SK-N-SH treated with all-trans-retinoic acid at 6 μM for 48 hours (cell line): Measurements from ENCODE around the gene ANGPT4.

ENCODE experiments used
- BACH2 ChIP-seq: fragments of 250-450 bp; sonication (Bioruptor Pico); IDR thresholded peaks from 2 replicates; pipeline ENCODE4 v1.9.0; 2021; ENCODE audit warnings: mild to moderate bottlenecking, borderline replicate concordance
- ESRRG ChIP-seq: fragments of 250-450 bp; sonication (Bioruptor Pico); IDR thresholded peaks from 2 replicates; pipeline ENCODE4 v1.6.1; 2021; ENCODE audit warnings: mild to moderate bottlenecking
- PATZ1 ChIP-seq: fragments of 250-450 bp; sonication (Bioruptor Pico); IDR thresholded peaks from 2 replicates; pipeline ENCODE4 v1.8.0; 2020; ENCODE audit warnings: mild to moderate bottlenecking, moderate library complexity, borderline replicate concordance
- SNAI2 ChIP-seq: fragments of 250-450 bp; sonication (Bioruptor Pico); IDR thresholded peaks from 2 replicates; pipeline ENCODE4 v1.5.0; 2020; ENCODE audit warnings: mild to moderate bottlenecking, moderate library complexity
- ZNF565 ChIP-seq: fragments of 450-650 bp; formaldehyde crosslinking; conservative IDR thresholded peaks from 2 replicates; pipeline ENCODE4 v1.5.0; 2020; ENCODE audit warnings: low read depth, mild to moderate bottlenecking, moderate library complexity

DNA sequence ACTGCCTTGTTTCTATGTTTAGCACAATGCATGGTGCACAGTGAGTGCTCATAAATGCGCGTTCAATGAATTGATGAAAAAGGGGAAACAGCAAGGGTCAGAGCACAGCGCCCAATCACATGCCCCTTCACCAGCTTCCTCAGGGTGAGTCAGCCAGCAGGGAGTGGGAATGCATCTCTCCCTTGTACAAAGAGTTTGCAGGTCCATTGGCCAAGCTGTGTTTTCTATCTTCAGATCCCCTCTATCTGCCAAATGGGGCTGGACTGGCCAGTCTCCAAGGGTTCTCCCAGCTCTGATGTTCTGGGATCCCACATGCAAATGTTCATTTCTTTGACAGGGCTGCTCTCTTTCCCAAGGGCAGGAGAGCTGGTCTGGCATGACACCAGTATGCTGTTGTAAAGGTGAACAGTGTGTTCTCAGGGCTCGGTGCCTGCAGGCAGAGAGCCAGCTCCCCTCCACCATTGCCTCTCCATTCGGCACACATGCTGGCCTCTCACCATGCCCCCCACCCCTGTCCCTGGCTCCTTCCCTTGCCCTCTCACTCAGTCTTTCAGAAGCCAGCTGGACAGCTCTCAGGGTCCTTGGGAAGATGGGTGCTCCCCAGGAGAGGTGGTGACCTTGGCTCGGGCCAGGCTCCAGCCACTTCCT lies 25.0 kb downstream of the ANGPT4 start:
- TF ChIP-seq PATZ1 (CRISPR knock-in tag) (no peak), ESRRG (no peak), SNAI2 (CRISPR knock-in tag) (no peak), ZNF565 (CRISPR knock-in tag) (no peak), BACH2 (CRISPR knock-in tag) (no peak)
